Renal cortex interstitium (tissue), 3 donors: ENCODE results near the gene IST1. TPM values are rescaled to one million over a fixed set of nuclear protein-coding genes. Genes with fewer than 3 reads are reported as not detected.

Experiments used
- polyA plus RNA-seq, 3 donors: library from polyadenylated mRNA; unstranded; fragments of 120-200 nt; gene quantifications; one replicate each; pipeline ENCODE4 v1.2.1, GENCODE V29; 2013; ENCODE audit not compliant: insufficient read length in 3 of 3

Gene IST1
- polyA plus RNA-seq, 3 donors = 255 to 338 (median 304) TPM

Other genes with a start within 250 kb of the IST1 start
- 1 to 10 TPM; 8.5 to 9.5 (median 8.9) TPM for gene PHLPP2, start 170.8 kb upstream of the IST1 start, polyA plus RNA-seq
- gene AP1G1, start 86.7 kb upstream of the IST1 start, polyA plus RNA-seq = 10 to 100 TPM; 76.0 to 99.5 (median 86.4) TPM
- 10 to 100 TPM; 34.9 to 36.6 (median 35.5) TPM for gene ATXN1L, start 49.6 kb upstream of the IST1 start, polyA plus RNA-seq
- gene ZNF821, start 11.3 kb upstream of the IST1 start, polyA plus RNA-seq = 10 to 100 TPM; 19.5 to 25.8 (median 20.5) TPM
- gene PKD1L3, start 104.9 kb downstream of the IST1 start, polyA plus RNA-seq = under 1 TPM; 0.06 to 0.14 (median 0.12) TPM
- 10 to 100 TPM; 14.6 to 20.7 (median 15.2) TPM for gene DHODH, start 113.2 kb downstream of the IST1 start, polyA plus RNA-seq
- under 1 TPM; 0.59 to 0.99 (median 0.85) TPM for gene HP, start 159.0 kb downstream of the IST1 start, polyA plus RNA-seq
- gene HPR, start 167.7 kb downstream of the IST1 start, polyA plus RNA-seq = not detected
- gene TXNL4B, start 198.1 kb downstream of the IST1 start, polyA plus RNA-seq = 10 to 100 TPM; 19.5 to 20.2 (median 19.9) TPM
- gene DHX38, start 198.3 kb downstream of the IST1 start, polyA plus RNA-seq = 10 to 100 TPM; 71.0 to 76.8 (median 76.1) TPM